KG1 (cell line): ENCODE measurements around the gene SH2D4B.
A peak's percentile ranks its signal among the peaks of the same experiment; 100 is the strongest.

Experiments used
- DNase-seq: peaks from one replicate; lab custom pipeline; 2025; lab: John Stamatoyannopoulos, UW

SH2D4B gene

DNA sequence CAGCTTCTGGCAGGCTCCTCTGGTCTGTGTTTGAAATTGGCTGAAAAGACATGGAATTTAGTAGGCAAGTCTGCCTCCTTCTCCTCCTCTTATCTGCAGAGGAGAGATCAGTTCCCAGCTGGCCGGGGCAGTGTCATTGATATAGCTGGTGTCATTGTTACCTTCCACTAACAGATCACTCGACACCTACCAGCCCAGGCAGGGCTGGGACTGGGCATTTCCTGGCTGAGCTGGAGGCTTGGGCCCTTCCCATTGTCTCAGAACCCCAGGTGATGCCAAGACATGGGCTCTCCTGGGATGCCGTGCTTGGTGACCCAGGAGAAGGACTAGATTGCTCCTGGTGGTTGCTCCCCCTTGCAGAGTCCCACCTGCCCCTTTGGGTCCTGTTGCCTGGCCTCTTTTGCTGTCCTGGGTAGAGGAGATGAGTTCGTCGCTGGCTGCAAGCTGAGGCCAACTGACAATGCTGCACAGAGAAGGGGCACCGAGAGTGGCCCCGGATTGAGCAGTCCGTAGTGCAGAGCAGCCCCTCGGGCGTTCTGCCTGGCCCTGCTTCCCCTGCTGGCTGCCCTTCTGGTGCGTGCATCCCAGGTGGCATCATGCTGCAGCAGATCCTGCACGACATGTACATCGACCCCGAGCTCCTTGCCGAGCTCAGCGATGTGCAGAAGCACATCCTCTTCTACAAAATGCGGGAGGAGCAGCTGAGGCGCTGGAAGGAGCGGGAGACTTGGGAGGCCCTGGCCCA, at the start of gene SH2D4B:
SH2D4B (plus strand) TSS at position 167 of the 745 bp plus-strand sequence; CDS start at position 597, 430 bp downstream.
- DNase-seq, result no peak

DNA sequence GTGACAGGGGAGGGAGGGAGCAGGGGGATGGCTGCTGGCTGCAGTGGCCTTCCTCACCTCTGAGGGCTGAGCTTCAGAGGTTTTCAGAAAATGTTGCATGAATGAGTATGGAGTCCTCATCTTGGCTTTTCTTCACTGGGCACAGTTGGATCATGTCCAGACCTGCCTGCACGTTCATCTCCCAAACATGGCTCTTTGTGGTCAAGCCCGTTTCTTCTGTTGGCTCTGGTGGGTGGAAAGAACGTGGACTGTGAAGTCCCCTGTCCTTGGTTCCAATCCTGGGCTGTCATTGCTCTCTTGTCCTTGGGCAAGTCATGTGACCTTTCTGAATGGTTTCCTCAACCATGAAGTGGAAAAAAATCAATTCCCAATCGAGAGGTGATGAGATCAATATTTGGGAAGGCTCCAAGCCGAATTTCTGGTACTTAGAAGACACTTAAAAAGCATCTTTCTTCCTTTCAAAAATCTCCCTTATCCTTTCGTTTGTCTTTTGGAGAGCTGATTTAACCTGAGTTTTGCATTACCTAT, 49.1 kb upstream of the SH2D4B start:
- no peak for DNase-seq

DNA sequence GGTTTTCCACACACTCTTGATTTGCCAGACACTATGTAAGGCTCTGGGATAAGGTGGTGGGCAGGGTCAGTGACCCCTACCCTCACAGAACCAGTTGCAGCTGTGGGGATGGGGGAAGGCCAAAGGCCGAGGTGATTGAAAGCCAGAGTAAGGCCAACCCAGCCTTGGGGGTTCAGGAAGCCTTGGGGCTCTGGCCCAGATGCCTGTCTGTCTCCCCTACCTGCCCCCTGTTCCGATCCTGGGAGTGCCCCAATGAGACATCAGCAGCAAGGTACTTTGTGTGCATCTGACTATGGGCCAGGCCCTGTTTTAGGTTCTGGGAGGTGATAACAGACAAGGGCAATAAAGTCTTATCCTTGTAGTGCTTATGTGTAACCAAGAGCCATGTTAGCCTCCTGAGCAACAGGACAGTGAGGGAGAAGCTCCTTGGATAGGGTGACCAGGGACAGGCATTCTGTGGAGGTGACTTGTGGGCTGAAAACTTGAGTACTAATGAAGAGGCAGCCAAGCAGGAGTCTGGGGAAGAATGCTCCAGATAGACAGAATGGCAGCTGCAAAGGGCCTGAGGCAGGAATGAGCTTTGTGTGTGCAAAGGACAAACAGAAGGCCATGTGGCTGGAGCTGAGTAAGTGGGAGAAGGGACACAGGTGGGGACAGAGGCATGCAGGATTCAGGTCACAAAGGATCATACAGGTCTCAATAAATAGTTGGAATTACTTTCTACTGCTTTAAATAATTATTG, 48.2 kb upstream of the SH2D4B start:
- DNase-seq, result no peak

DNA sequence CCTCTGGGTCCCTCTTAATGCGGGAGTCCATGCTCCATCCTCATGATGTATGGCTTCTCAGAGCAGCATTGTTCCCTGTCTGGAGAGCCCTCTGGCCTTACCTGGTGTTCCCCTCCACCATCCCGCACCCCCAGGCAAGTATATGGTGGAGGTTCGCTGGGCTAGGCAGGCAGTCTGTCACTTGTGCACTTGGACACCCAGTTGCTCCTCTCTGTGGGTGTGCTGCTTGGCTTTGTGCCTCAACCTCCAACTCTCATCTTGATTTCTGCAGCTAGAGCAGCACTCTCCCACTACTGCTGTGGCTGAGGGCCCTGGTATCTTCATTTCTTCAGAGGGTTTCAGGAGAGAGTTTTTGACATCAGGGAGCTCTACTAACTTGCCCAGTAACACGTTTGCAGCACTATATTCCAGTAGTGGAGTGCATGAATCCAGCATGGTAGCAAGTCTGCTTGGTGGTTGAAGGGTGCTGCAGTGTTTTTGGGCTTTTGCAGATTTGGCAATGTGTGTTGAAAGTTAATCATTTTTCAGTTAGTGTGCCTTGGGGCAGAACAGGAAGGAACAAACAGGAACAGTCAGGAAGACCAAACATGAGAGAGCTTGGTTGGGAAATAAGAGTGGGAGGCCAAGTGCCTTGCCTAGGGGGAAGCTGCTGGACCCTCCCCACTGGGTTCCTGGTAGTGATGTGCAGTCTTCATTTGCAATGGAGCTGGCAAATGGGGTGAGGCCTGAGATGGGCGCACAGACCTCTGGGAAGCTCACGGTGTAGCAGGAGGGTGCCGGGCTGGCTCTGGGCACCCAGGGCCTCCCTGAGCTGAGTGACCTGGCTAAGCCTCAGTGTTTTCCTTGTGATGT, 46.2 kb upstream of the SH2D4B start:
- no peak for DNase-seq

DNA sequence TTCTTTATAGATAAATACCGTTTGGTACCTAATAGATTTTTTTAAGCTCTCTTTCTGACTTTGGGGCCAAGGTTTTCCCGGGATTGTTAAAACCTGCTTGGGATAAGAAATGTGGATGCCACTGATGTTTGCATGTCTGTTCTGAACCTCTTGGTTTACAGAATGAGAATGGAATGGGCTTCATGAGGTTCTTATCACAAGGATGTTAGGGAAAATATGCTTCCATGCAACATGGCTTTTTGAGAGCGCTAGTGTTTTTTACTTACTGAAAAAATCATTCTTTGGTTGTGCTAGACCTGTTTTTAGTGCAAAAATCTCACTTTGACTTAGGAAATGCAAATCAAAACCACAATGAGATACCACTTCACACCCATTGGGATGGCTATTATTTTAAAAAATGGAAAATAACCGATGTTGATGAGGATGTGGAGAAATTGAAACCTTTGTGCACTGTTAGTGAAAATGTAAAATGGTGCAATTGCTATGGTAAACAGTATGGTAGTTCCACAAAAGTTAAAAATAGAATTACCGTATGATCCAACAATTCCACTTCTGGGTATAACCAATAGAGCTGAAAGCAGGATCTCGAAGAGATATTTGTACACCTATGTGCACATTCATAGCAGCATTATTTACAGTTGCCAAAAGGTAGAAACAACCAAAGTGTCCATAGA, 44.7 kb upstream of the SH2D4B start:
- DNase-seq, result no peak

DNA sequence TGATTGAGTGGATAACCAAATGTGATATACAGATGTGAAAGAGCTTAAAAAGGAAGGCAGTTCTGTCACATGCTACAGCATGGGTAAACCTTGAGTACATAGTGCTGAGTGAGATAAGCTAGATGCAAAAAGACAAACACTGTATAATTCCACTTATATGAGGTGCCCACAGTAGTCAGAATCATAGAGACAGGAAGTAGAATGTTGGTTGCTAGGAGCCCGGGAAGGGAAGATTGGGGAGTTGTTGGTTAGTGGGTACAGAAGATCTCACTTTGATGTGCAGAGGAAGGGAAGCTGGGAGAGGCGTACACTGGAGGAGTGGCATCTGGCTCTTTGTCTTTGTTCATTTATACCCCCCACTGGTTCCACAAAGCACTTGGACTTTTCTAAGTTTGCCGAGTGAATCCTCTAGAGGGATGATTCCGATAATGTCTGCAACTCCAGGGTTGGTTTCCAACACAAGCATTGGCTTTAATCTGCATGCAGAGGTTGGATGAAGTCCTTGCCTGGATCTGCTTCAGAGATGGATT, 44.1 kb upstream of the SH2D4B start:
- no peak for DNase-seq

DNA sequence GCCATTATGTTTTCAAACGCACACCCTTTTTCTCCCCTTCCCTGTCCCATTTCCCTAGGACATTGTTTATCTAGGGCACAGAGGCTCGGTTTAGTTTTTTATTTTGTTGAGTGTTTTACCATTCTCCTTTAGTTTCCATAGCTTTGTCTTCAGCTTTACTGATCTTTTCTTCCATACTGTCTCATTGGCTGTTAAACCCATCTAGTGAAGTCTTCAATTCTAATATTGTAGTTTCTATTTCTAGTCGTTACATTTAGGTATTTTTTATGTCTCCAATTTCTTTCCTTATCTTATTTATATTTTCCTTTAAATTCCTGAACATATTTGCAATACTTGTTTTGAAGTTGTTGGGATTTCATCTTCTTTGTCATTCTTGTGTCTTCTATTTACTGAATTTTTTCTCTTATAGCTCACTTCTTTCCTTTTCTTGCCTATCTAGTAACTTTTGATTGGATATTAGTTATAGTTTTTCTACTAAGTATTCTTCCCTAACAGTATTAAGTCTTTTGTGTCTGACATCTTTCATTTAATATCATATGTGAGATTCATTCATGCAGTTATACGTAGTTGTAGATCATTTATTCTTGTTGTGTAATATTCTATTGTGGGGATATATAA, 41.0 kb upstream of the SH2D4B start:
- DNase-seq, result no peak

DNA sequence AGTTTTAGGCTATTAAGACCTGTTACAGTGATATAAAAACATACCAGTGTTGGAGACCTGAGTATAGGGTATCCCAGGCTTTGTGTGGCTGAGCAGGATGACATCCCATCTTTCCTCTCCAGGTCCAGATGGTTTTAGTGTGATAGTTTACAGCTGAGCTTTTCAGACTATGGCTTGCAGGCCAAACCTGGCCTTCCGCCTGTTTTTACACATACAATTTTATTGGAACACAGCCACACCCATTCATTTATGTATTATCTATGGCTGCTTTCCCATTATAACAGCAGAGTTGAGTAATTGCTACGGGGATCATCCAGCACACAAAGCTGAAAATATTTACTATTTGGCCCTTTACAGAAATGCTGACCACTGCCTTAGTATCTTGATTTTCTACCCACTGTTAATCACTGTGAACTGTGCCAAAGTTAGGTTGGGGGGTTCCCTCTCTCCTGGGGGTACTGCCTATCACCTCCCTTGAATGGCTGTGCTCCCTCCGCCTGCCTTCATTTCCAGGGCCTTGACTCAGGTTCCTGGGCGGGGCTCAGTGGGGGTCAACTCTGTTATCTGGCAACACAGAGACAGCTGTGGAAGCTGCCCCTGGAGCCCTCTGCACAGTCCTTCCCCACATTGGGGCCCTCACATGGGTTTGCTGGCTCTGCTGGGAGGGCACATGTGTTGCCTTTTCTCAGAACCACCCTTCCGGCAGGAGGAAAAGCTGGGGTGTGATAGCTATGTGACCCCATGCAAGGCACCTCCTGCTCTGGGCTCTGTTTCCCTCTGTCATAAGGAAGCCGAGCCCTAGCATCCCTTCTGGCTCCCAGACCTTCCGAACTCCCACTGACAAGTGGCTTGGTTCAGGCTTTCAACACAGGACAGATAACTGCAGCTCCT, 40.3 kb upstream of the SH2D4B start:
- DNase-seq, result no peak

DNA sequence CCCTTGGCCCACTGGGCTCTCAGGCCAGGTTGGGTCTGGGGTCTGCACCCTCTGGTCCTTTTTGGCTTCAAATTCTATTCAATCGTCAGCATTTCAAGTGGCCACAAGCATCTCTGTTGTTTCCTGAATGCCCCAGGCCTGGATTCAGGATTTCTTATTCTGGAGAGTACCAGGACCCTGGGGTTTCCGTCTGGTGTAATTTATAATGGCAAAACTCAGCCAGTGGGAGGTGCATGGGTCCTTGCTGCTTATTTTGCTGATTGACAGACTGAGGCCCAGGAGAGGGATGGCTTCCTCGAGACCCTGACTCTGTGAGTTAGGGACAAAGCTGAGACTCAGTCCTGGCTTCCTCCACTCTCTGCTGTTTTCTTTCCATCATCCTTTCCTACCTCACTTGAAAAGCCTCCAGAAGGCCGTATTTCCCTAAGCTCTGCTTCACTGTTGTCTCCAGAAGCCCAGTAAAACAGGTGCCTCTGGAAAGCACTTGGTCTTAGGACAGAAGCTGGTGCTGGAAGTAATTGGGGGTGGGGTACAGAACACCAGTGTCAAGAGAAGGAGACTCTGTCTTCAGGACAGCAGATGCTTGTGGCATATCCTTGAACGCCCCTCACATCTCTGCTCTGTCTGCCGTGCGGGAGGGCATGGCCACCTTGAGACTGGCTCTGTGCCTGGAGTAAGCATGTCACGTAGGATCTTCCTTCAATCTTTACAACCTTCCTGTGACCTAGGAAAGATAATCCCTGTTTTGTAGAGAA, 39.4 kb upstream of the SH2D4B start:
- no peak for DNase-seq

DNA sequence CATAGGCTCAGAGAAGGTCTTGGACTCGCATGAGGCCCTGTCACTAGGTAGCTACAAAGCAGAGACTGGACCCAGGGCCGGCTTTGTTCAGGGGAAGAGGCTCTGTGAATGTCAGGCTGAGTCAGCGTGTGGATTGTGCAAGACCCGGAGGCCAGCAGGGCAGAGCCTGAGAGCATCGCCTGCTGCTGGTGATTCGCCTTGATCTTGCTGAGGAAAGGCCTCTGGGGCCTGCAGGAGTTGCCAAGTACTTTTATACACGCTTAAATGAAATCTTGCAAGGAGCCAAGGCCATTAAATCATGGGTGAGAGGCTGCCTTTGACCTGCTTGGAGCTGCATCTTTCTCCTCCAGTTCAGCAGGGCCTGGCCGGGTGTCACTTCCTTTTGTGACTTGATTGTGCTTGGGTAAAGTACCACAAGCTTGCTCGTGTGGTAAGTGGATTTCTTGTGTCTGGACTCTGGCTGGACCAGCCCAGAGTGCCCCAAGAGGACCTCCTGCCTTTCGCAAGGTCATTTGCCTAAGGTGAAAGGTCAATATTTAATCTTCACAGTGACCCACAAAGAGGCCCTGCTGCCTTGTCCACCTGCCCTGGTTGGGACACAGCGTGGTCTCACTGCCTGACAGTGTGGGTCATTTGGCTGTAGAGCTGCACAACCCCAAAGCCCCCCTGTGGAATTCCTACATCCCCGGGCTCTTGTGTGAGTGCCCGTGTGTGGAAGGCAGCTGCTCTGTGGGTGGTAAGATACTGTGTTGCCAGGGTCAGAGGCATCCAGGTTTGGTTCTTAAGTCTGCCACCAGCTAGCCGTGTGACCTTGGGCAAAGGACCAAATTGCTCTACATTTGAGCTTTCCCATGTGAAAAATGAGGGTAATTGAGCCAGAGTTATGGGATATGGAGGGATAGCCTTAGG, 38.6 kb upstream of the SH2D4B start:
- DNase-seq, result peak; percentile 63

DNA sequence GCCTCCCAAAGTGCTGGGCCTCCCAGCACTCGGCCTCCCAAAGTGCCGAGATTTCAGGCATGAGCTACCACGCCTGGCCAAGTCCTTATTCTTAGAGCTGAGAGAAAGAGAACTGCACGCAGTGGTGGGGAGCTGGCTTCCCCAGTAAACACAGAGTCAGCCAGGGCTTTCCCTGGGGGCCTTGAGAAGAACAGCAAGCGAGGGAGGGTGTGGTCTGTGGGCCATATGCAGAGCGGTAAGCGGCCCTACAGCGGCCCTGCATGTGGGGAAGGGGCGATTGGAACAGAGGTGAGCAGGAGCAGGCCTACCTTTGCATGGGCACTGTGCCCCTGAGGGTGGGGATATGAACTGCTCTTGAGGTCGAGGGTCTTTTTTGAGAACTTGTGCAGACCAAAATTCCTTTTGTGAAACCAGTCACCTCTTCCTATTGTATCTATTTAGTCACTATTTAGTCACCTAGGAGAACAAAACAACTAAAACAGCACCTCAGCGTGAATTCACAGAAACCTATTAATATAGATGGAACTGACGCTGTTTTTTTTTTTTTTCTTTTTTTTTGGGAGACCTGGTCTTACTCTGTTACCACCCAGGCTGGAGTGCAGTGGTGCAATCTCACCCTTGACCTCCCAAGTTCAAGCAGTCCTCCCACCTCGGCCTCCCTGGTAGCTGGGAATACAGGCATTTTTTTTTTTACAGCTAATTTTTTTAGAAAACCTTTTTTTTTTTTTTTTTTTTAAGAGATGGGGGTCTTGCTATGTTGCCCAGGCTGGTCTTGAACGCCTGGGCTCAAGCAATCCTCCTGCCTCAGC, 36.9 kb upstream of the SH2D4B start:
- DNase-seq, result no peak

DNA sequence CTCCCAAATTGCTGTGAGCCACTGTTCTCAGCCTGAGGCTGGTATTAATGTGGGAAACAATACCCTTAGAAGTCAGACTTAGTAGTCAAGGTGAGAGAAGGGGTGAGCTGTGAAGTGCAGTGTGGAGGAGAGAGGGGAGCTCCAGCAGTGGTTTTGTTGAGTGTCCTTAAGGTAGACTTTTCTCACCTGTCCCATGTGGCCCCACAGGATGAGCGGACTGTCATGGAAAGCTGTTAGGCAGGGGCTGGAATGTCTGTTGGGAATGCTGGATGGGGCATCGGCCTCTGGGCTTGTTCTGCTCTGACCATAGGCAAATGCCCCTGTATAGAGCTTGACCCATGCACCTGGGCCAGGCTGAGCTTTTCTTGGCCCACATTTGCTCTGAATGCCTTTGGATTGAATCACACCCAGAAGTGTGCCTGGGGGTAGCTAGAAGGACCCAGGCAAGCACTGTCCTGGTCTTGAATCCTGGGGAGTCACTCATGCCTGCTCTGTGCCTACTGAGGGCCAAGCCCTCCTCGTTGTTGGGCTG, 36.3 kb upstream of the SH2D4B start:
- DNase-seq, result no peak

DNA sequence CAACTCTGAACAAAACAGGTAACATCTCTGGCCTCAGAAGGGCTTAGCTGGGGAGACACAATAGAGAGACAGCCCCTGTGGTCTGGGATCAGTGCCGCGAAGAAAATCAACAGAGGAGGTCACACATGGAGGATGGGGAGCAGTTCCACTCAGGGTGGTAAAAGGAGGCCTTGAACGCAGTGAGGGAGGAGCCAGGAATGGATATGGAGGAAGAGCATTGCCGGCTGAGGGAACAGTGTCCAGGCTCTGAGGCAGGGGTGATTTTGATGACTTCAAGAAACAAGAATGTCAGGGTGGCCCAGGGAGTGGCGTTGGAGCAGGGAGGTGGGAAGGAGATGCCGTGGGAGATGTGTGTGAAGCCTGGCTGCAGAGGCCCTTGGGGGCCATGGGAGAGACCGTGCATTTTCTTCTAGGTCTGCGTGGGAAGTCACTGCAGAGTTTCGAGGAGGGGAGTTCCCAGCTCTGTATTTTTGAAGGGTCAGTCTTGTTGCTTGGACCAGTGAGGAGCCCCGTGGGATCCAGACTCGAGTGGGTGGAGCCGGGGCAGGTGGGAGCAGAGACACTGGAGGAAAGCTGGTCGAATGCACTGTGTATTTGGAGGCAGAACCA, 35.7 kb upstream of the SH2D4B start:
- DNase-seq, result no peak

DNA sequence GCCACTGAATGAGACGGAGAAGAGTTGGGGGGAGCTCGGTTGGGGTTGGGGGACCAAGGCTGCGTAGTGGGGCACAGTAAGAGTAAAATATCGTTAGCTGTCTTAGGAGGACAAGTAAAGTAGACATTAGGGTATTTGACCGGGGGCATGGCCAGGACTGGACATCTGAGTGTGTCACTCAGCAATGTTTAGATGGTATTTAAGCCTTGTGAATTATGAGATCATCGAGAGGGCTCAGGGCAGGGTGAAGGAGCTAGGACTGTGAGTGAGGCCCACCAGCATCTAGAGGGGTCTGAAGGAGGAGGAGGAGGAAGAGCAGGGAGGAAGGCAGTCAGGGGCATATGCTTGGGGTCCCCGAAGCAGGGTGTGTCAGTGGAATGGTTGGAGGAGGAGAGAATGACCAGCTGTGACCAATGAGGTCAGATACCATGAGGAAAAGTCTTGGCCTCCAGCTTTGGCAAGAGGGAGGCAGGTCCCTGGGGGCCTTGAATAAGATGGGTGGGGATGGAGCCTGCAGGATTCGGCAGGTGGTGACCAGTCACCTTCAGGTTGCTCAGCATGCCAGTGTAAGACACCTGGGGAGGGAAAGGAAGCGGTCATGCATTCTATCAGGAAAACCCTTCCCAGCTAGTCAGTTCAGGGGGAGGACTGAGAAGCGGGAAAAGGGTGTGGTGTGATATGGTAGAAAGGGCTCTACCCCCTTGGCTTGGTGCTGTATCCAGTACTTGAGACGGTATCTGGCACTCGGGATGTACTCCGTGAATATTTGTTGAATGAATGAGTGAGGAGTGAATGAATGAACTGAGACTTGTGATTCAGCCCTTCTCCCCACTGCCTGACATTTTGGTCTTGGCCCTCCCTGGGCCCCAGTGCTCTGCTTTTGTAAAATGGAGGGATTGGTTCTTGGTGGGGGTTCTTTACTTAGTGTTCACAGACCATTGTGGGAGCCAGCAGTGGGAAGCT, 34.8 kb upstream of the SH2D4B start:
- no peak for DNase-seq

DNA sequence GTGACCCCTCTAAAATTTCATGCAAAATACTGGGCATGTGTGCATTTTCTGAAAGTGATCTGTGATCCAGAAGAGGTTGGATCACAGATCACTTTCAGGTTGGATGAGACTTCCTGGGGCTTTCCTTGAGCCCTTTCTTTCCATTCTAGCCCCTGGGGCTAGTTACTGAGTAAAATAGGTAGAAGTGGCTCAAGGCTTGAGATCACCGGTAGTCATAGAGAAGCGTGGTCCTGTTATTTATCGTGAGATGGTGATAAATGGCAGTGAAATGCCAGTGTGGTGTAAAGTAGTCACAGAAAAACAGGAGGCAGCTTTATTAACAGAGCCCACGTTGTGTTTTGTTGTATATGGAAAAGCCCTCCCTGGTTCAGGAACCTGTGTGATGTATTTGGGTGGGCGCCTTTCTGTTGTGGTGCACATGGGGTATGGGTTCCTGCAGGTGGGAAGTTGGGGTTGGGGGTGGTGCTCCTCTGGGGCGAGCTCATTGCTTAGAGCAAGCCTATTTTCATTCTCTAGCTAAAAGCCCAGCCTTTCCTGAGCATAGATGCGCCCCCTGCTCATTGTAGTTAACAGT, 34.0 kb upstream of the SH2D4B start:
- no peak for DNase-seq
